ENCODE measurements around the gene KCNK1.

The KCNK1 gene

DNA sequence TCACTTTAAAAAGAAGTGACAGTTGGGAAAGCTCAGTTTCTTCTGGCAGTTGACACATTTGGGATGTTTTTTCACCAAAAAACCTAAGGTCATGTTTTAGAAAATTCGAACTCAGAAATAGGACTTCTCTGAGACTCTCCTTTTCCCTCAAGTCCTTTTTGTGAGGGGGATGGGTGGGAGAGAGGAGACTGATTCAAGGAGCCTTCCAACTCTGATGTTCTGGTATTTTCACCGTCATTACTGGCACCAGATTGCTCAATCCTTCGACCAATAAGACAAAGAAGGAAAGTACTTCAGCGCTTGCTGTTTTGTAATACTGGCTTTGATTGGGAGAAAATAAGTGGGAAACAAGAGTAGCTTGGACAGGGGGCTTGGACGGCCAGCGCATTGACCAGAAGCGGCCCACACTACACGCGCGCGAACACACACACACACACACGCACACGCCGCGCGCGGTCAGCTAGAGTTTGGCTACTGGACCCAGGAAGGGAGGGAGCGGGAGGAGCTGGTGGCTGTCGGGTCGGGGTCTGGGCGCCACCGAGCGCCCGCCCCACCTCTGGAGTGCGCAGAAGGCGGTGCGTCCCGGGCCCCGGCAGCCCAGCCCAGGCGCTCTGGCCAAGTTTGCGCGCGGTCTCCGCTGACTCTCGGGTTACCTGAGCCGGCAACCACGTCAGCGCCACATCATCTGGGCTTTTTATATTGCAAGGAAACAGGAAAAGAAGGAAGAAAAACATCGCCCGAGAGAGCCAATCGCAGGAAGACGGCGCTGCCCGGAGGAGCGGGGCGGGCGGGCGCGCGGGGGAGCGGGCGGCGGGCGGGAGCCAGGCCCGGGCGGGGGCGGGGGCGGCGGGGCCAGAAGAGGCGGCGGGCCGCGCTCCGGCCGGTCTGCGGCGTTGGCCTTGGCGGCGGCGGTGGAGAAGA is at the start of gene KCNK1:
Gene KCNK1 (plus strand): TSS at position 855 of the 921 bp plus-strand sequence. CDS start 66 bp downstream, at position 921.
- DNase-seq = no peak

DNA sequence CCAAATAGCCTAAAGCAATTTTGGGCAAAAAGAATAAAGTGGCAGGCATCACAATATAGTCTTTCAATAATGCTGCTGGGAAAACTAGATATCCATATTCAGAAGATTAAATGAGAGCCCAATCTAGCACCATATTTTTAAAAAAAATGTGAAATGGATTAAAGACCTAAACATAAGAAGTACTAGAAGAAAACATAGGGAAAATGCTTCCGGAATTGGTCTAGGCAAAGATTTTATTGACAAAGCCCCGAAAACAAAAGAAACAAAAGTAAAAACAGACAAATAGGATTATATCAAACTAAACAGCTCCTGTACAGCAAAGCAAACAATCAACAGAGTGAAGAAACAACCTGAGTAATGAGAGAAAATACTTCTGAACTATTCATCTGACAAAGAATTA is 48.6 kb upstream of the KCNK1 start:
- no peak for DNase-seq

DNA sequence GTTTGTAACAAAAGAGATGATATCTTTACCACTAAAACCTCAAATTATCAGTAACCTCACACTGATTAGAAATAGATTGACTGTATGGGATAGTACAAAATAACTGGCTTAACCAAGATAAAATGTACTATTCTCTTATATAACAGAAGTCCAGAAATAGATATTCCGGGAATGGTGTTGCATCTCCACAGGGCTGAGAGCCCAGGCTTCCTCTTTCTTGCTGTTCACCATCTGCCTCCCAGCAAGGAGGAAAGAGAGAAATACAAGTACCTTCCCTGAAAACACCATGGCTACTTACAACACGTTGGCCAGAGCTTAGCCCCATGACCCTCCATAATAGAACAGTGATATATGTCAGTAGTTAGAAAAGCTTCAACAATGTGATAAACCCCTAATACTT is 47.0 kb upstream of the KCNK1 start:
- no peak for DNase-seq

DNA sequence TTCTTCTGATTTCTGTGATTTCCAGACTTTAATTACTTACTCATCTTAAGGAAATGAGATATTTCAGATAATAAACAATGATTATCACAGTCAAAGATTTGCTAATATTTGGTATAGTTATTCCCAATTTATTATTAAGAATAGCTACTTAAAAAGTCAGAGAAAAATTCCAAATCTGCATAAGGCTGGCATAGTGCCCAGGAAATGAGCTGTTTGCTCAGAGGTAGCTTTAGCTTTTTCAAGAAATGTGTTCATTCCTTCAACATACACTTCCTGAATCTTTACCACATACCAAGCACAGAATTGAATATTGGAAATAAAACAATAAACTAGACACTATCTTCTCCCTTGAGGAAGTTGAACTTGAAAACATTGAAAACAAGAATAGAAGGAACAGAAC is 44.3 kb upstream of the KCNK1 start:
- DNase-seq = no peak

DNA sequence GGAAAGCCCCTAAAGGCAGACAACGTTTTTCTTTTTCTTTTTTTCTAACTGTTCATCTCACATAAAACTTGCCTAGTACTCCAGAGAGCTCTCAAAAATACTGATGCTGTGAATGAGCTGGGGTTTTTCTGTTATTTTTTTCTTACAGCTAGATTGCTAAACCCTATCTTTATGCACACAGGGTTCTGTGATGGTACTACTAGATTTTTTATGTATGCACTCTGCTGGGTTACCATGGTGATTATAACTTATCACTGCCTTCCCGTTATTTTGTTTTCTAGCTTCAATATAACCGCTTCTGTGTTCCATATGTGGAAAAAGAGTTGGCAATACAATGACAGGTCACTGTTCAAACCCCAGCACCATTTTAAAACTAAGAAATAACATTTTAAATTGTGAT is 43.7 kb upstream of the KCNK1 start:
- DNase-seq = no peak

DNA sequence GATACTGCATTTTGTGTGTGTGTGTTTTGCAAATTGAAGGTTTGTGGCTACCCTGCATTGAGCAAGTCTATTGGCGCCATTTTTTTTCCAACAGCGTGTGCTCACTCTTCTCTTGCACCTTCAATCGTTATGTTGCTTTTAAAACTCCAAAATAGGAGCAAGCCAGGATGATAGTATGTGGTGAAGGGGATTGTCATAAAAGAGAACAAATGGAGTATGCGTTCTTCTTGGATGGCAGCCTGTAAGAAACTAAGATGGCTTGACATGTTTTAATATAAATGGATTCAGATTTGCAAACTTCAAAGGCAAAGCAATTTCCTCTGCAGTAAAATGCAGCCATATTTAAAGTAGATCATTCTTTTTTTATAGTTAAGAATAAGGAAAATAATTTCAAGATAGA is 43.2 kb upstream of the KCNK1 start:
- no peak for DNase-seq

DNA sequence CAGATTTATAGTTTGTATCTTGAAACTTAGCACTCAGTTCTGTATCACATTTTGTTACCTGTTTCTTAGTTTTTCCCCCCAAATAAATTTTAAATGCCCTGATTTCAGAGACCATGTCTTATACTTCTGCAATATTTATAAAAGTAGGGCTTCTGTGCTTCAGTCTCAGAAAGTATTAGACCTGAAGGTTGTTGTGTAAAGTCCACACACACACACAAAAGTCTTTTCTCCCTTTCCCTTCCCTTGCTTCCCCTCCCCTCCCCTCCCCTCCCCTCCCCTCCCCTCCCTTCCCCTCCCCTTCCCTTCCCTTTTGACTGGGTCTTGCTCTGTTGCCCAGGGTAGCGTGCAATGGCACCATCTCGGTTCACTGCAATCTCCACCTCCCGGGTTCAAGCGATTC is 41.0 kb upstream of the KCNK1 start:
- DNase-seq = no peak

DNA sequence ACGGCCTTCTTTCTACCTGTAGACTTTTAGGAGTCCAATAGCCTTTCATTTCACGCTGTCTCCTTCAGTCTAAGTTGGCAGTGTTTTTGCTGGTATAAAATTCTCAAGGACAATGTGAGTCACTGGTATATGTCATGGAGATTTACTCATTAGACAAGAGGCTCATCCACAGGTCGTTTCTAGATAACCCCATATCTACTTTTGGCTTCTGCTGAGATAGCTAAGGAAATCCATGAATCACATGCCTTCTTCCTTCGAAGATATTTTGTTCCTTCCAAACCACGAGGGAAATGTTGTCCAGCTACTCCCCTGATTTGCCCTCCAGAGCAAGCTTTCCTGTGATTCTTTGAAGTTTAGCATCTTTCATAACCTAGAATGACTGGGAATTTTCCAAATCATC is 38.5 kb upstream of the KCNK1 start:
- DNase-seq = no peak

DNA sequence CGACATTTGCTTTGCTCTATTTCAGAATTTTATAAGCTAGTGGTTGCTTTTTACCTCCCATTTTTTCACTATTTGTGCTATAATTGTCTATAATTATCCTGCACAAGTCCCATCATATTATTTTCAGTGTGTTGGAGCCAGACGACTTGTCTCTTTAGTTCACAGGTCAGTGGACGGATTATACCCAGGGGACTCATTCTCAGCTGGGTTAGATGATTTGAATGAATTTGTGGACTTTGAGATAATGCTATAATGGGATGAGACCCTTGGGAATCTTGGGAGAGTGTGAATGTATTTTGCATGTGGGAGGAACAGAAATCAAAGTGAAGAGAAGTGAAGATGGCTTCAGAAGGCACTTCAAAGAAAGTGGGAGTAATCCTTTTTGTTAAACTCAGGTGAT is 31.5 kb upstream of the KCNK1 start:
- no peak for DNase-seq

DNA sequence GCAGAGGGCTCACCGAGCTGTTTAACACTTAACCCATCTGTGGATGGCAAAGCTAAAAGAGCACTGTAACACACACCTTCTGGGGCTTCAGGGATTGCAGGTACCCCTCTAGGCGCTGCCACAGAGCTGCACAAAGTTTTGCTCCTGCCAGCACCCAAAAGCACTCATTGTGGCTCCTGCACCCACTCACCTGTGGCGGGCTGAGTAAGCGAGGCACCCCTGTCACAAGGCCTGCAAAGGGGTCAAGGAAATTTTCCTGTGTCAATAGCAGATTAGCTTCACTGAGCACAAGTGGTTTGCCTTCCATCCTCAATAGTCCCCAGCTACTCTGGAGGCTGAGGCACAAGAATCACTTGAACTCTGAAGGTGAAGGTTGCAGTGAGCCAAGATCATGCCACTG is 29.5 kb upstream of the KCNK1 start:
- DNase-seq = no peak

DNA sequence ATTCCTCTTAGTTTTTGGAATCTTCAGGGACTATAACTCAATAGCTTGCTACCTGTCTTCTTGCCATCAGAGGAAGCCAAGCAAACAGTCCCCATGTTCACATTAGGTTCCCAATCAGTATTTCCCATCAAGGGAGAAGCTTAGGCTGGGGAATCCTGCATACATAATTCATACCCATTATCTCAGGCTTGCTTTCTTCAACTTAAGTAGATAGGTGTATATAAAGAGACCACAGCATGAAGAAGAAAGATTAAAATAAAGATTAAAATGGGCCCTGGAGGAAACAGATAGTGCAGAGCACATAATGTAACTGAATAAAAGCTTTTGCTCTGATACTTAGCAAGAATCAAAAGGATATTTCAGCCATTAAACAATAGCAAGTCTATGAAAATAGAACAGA is 29.0 kb upstream of the KCNK1 start:
- DNase-seq = no peak

DNA sequence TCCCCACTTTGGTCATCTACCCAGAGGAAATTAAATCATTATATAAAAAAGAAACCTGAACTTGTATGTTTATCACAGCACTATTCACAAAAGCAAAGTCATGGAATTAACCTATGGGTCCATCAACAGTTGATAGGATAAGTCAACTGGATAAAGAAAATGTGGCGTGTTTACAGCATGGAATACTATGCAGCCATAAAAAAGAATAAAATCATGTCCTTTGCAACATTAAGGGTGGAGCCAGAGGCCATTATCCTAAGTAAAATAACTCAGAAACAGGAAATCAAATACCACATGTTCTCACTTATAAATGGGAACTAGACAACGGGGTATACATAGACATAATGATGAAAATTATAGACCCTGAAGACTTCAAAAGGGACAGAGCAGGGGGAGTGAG is 27.6 kb upstream of the KCNK1 start:
- no peak for DNase-seq

DNA sequence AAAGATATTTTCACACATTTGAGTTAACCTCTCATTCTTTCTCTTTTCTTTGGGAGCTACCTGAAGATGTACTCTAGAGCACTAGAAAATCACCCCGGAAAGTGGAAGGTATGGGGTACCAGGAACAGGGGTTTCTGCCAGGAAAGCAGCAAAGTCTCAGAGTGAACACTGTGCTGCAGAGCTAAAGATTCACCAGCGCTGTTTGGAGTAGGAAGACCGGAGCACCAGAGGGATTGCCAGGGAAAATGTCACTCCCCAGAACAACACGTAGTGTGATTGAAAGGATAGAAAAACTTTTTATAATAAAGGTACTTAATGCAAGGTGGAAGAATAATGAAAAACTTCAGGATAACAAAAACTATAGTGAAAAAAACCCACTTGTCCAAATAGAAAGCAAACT is 26.7 kb upstream of the KCNK1 start:
- DNase-seq = no peak

DNA sequence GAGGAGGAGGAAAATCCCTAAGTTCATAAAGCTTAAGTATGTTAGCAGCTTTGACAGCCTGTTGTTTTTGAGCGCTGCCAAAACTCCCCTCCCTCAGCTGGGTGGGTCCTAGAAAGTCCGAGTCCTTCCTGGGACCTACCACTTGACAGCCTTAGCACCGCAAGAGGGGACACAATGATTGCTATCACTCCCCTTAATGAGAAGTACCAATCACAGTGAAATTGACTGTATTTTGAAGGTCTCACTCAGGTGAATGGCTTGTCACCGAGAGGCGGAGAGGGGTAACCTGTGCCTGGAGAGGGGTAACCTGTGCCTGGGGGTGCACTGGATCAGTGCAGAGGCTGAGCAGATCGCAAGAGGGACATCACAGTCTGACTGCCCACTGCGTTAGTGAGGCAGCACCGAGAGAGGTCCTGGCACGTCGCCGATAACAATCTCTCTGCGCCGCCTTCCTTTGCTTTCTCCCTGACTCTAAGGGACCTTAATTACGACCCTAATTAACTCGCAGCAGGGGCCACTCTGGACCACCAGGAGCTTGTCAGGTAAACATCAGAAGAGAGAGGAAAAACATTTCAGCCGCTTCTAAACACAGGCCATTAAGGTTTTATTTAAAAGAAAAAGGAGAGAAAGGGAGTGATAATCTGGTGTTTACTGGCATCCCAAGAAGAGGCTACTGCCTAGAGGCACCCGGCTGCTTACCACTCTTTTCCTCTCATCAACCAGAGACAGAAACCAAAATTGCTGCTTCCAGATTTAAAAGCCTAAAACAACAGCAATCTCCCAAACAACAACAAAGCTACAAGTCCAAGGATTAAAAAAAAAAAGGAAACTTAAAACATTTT is 25.7 kb upstream of the KCNK1 start:
- DNase-seq = no peak

DNA sequence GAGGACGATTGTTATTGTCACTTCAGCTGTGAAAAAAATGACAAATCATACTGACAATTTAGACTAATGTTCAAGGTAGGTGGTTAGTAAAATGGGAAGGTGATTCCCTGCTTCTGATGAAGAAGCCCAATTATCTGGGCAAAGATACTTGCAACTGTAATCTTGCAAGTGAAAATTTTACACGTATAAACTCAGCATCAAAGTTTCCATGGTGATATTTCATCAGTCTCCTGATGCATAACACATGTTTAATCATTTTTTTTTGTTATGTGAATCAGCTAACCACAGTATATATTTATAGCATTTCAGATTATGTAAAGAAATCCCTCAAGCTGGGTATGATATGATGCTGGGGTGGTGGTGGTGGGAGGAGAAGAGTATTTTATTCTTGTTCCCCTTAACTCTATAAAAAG is 16.4 kb upstream of the KCNK1 start:
- no peak for DNase-seq

DNA sequence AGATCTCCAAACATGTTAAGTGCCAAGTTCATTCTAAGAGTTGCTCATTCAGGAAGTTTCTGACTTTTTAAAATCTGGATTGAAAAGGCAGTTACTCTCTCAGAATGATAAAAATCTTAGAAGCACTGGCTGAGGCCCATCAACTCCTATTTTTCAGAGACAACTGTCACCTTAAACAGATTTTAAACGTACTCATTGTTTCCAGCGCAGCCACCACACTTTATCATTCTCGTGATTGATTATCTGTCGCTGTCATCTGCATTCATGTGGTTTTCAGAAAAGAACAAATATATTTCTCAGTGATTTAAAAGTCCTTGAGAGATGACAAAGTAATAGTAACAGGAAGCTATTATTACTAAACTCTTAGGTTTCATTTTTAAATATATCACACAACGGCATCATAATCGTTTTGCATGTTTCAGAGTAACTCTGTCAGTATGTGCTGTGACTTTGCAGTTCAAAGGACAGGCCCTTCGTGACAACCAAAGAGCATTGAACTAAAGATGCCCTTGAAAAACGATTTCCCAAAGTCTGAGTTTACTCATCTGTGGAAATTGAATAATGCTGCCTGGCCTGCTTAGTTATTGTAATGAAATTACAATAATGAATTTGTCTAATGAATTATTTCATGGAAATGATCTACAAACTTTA is 14.9 kb upstream of the KCNK1 start:
- DNase-seq = no peak

DNA sequence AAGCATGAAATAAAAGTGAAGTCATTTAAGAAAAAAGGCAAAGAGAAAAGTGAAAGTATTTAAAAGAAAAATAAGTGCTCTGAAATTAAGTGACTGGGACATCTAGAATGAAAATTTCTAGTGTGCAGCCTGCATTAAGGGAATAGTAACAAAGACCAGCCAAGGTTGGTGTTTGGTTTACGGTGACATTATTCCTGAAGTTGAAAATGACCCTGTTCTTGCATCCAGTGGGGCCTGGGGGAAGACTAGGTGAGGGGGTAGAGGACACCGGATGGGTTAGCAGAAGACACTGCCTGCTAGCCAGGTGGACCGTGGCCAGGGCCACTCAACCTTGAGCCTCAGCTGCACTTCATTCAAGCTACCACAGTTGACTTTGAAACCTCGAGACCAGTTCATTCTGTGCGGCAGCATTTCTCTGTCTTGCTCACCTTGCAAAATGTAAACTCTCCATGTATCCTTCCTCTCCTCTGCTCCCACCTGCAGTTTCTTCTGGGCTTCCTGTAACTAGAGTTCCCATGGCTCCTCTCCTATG is 14.3 kb upstream of the KCNK1 start:
- DNase-seq = no peak

DNA sequence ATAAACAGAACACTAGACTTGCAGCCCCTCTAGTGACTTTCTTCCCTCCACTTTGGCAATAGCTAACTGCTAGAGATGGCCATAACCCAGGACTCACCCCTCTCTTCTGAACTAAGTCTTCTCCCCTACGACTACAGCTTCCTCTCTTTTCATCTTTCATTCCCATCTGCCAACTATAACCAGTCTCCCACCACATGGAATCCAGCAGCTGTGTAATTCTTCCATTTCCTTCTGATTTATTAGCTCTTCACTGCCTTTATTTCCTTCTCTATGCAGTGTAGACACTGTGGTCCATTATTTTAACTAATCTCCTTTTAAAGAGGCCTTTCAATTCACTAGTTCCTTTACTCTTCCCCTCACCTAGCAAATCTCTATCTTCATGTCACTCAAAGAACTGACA is 13.4 kb upstream of the KCNK1 start:
- no peak for DNase-seq

DNA sequence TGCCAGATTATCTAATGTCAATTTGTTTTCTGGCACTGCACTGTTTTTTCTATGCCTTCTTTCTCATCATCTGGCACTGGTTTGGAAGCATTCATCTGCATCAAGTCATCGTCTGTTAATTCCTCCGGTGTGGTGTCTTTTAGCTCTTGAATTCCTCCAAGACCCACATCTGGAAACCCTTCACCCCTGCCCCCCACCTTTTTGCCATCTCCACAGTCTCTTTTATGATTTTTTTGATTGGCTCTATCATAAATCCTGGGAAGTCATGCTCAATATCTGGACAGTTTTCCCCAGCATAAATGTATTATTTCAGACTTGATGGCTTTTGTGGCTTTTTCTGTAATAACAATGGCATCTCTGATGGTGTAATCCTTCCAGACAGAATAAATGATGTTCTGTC is 10.4 kb upstream of the KCNK1 start:
- no peak for DNase-seq

DNA sequence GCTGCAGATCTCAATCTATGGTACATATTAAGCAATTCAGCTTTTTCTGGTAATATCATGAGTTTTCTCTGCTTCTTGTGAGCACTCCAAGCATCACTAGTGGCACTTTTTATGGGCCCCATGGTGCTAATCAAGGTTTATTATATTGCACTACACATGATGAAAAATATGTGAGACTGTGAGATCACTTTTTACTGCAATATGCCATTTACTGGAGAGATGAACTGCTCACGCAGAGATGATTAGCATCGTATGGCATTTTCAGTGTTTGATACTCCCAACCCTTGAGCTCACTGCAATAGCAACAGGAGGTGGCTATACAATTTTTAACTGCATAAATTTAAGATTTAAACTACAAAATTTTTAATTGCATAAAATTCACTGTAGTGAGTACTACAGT is 8.7 kb upstream of the KCNK1 start:
- DNase-seq = no peak

DNA sequence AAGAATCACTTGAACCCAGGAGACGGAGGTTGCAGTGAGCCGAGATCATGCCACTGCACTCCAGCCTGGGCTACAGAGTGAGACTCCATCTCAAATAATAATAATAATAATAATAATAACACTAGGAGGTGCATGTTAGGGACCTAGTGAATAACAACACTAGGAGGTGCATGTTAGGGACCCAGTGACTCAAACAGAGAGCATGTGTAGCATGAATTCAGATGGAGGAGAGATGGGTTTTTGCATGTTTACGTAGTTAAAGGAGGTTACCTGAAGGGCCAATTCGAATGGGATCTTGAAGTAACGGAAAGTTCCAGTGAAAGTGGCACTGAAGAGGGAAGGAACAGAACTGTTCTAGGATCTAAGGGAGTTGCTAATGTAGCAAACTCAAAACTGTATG is 7.1 kb upstream of the KCNK1 start:
- DNase-seq = no peak

DNA sequence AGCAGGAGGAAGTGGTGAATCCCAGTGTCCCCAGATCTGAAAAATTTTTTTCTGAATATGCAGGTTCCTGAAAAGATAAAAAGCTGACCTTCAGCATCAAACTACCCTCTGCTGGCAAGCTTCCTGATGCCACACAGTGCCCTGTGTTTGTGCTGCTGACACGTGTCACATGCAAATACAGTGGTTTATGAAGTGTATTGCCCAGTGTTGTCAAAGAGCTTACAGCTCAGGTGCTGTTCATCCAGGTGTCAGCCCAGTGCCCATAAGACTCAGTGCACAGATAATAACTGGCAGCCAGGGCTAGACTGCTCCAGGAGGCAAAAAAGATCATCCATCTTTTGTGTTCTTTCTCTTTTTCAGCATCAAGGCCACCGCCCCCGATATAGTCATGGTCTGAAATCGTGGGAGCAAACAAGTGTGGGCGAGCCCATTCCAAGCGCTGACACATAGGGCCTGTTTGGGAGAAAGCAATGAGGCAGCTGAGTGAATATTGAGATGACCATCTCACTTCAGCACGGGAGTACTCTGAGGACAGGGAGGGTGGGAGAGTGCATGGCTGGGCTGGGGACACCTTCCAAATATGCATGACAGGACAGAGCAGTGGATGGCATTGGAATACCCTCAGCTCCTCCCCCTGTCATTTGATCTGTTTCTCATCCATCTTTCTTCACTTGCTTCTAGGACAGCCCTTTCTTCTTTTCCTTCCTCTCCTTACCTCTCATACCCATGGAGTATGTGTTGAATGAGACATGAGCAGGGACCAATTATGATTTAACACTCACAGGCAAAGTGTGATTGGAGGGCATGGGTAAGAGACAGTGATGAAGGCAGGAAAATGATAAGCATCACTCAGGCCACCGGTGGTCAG is 6.4 kb upstream of the KCNK1 start:
- DNase-seq = no peak

All from inflammatory macrophage treated with lipopolysaccharide for 4 hours (primary cell).